ENCODE data around the gene BEST4.
A peak's percentile ranks its signal among the peaks of the same experiment; 100 is the strongest.
"Not testable (repeated sequence)": the region's sequence is repeated elsewhere in the genome, so short reads cannot be mapped to it uniquely, and the experiment has no call there.

The BEST4 gene

DNA sequence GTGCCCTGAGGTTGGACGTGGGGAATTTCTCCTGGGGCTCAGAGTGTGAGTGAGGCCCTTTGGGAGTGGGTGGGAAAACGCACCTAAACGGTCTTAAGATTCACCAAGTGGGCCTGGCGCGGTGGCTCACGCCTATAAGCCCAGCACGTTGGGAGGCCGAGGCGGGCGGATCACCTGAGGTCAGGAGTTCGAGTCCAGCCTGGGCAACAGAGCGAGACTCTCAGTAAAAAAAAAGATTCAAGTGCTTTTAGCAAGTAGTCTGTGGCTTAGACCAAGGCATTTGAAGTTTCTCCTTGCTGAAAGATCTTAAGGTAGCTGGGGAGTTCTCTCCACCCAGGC, 11.3 kb downstream of the BEST4 start:
- DNase-seq: no peak

DNA sequence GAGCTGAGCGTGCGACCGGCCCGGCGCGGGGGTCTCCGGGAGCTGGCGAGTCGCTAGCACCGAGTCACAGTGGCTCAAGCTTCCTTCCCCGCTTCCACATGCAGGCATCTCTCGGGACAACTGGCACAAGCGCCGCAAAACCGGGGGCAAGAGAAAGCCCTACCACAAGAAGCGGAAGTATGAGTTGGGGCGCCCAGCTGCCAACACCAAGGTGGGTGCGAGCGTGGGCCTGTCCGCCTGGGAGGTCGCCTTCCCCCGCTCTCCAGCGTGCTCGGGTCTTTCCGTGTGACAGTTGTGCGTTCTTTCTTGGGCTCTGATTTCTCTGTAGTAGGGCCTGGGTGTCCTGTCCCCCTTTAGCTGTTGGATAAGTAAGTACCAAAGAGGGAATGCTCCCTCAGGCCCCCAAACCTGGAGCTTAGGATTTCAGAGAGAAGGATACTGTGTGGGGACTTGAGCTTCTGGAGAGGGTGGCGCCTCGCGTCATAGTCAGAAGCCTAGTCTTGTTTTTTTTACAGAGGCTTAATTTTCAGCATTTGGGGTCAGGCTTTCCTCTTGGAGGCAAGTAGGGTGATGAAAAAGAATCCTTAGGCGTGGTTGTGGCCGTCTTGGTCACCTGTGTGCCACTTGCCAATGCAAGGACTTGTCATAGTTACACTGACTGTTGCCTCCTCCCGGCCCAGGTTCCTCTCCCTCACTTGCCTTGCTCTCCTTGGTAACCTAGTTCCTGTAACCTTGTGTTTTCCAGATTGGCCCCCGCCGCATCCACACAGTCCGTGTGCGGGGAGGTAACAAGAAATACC, 11.8 kb downstream of the BEST4 start:
- DNase-seq: no peak

DNA sequence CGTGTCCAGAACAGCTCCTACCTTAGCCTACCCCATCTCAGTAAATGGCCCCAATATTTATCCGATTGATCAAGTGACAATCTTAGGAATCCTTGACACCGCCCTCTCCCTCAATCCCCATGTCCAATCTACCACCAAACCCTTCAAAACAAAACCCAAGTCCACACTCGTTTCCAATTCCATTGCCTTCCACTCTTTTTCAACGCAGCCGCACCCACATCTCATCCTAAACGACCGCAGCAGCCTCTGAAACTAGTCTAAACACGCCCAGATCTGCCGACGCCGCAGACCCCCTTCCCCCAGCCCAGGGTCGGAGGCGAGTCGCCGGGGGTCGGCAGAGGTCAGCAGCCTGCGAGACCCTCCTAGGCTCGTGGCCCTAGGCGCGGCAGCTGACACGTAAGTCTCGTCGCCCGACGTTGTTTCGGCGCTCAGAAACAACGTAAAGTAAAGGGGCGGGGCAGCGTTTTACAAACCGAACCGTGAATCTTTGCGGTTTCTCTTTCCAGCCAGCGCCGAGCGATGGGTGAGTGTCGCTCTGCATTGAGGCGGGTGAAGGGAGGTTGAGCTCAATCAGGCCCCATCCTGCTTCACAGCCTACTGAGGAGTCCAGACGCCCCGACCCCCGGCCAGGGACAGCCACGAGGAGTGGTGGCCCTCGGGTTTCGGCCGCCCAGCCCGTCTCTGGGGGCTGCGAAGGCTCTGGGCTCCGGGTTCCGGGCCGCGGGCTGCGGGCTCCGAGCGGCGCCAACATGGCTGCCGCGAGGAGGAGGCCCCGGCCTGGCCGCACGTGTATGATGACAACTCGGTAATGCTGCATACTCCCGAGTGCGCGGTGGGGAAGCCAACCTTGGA, 12.7 kb downstream of the BEST4 start, which contains the start of gene RPS8:
TSS of gene RPS8 (plus strand) at position 463 of the 852 bp plus-strand sequence. CDS start at position 520, 57 bp downstream.
- DNase-seq: peak; percentile 69

DNA sequence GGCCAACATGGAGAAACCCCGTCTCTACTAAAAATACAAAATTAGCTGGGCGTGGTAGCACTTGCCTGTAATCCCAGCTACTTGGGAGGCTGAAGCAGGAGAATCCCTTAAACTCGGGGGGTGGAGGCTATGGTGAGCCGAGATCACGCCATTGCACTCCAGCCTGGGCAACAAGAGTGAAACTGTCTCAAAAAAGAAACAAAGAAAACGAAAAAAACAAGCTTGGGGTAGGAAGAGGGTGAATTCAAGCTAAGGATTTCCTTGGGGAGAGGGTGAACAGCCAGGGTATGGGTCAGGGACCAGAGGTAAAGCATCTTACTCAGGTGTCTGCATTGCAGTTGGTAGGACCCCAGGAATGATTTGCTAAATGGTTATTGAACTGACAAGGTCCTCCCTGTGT, 21.5 kb downstream of the BEST4 start:
- DNase-seq: not testable (repeated sequence)

DNA sequence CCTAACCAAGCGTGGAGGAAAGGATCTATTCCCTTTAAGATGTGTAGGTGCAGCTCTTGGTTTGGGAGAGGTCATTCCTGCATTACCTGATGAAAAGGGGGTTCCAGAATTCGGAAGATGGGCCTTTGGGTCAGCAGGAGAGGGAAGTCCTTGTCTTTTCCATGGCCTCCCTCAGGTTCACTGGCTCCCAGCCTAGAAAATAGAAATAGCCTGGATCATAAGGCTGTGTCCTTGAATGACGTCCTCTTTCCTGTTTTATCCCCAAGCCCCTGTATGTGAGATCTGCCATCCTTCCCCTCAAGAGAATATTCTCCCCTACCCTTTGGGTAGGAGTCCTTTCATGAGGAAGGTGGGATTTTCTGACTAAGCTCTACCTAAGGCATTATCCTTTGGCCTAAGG, 27.1 kb downstream of the BEST4 start:
- no peak for DNase-seq

DNA sequence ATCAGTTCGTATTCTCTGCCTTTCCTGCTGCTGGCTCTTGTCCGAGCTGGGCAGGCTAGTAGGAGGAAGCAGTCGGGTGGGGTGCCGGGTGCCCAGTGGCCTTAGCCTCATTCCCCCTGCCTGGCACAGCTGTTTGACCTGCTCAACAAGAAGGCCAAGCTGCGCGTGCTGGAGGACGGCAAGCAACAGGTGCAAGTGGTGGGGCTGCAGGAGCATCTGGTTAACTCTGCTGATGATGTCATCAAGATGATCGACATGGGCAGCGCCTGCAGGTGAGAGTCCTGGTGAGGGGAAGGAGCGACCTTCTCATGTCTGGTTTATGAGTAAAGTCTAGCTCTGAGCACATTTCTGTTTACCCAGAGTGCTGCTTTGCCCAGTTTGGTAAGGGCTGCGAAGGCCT, 28.9 kb downstream of the BEST4 start:
- no peak for DNase-seq

DNA sequence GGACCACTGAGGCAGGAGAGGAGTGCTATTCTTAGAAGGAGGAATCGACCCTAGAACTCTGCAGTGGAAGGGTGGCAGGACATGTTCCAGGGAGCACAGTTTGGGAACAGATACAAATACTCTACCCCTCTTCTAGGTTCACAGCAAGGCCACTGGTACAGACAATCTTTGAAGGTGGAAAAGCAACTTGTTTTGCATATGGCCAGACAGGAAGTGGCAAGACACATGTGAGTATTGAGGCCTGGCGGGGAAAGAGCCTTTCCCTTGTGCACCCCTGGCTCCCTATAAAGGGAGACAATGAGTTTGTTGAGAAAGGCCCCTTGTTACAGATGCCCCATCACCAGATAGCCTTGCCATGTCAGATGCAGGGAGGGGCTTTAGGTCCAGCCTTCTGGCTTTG, 30.6 kb downstream of the BEST4 start:
- DNase-seq: no peak

DNA sequence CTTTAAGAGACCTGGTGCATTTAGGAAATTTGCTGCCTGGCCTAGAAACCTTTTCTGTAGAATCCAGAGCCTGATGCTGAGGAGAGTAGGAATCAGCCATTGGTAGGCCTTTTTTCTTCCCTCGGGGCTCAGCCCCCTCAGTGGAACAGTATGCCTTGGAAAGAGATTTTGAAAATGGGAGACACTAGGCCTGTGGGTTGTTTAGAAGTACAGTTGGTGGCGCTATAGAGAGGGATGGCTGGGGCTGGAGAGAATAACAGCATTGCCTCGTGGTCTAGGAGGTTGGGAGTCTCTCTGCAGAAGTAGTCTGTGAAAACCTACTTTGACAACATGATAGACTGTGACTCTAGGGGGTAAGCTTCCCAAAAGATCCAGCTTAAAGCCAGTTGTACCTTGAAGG, 40.1 kb downstream of the BEST4 start:
- no peak for DNase-seq

DNA sequence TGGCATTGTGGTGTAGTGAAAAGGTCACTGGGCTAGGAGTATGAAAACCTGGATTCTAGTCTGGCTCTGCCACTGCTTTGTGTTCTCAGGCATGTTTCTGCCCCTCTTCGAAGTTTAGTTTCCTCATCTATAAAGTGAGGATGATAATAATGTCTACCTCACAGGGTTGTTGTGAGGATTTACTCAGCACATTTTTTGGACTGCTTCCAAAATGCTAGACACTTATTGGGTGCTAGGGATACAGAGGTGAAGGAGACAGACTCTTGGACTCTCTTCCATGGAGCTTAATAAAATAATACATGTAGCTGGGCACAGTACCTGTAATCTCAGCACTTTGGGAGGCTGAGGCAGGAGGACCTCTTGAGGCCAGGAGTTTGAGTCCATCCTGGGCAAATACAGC, 44.8 kb downstream of the BEST4 start:
- no peak for DNase-seq

DNA sequence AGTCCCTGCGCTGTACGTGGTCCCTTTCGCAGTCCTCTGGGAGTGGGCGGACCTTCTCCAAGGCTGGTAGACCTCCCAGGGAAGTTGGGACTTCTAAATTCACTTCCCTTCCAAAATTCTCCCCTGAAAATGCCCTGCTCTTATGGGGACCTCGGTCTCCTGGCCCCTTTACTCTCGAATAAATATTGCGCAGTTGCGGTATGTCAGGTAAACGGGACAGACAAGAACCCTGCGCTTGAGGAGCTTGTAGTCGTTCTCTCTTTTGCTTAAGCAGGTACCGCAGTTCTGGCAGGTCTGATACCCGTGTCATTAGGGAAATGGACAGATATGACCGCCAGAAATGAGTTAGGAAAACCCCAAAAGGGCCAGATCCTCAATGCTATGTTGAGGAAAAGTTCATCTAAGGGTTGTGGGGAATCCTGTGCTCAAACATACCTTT, 47.8 kb downstream of the BEST4 start:
- DNase-seq: no peak

DNA sequence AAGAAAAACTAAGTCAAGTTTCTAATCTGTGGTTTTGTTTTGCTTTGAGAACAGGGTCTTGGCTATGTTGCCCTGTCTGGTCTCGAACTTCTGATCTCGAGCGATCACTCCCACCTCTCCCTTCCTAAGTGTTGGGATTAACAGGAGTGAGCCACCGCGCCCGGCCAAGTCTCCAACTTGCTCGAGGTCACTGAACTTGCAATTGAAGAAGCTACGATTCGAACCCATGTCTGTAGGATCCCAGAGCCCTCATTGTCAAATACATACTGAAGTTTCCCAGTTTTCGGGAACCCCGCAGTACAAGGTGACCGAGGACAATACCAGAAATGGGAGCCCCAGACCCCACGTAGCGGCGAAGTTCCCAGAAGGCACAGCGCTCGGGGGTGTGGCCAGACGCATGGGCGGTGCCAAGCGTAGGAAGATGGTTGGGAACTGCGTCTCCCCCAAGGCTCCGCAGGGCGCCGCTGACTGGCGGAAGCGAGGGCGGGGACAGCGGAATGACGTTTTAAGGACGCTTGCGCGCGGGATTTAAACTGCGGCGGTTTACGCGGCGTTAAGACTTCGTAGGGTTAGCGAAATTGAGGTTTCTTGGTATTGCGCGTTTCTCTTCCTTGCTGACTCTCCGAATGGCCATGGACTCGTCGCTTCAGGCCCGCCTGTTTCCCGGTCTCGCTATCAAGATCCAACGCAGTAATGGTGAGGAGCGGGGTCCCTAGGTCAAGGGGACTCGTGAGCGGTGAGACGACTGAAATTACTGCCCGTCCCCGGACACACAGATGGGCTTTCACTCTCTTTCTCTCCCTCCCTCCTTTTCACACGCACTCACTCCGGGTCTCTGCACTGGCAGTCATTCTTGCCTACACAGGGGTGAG, 48.4 kb downstream of the BEST4 start, which contains the start of gene KIF2C:
TSS of gene KIF2C (plus strand) at position 531 of the 872 bp plus-strand sequence. CDS start at position 627, 96 bp downstream.
- peak; percentile 86 for DNase-seq

DNA sequence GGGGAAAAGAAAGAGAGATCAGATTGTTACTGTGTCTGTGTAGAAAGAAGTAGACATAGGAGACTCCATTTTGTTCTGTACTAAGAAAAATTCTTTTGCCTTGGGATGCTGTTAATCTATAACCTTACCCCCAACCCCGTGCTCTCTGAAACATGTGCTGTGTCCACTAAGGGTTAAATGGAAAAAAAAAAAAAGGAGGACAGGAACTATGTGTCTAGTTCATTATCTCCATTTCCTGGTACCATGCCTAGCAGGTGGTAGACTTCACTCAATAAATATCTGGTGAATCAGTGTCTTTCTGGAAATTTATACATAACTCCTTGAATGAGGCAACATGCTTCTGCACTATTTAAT, 49.0 kb downstream of the BEST4 start:
- not testable (repeated sequence) for DNase-seq

DNA sequence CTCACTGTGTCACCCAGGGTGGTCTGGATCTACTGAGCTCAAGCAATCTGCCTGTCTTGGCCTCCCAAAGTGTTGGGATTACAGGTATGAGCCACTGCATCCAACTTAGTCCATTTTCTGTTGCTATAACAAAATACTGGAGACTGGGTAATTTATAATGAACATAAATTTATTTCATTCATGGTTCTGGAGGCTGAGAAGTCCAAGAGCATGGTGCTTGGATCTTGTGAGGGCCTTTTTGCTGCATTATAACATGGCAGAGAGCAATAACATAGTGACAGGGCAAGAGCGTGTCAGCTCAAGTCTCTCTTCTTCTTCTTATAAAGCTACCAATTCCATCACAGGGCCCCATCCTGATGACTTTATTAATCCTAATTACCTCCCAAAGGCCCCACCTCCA, 52.0 kb downstream of the BEST4 start:
- DNase-seq: no peak

DNA sequence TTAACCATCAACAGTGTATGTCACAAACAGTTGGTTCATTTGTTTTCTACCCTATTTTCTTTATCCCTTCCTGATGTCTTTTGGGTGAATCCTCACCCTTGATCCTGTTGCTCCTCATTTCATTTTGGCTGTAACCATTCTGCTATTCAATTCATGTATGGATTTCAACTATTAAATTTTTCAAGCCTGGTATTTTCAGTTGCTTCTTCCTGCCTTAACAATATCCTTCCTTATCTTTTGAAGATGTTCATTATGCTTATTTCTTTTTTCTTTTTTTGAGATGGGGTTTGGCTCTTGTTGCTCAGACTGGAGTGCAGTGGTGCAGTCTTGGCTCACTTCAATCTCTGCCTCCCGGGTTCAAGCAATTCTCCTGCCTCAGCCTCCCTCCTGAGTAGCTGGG, 54.2 kb downstream of the BEST4 start:
- DNase-seq: no peak

All from NCI-H187 treated with DMSO at 0.1 percent for 48 hours (cell line).